ENCODE measurements around the gene NIN. TPM values are rescaled to one million over a fixed set of nuclear protein-coding genes. Genes with fewer than 3 reads are reported as not detected.

NIN gene
- total RNA-seq, 1 donor from 2014 or later: 45.4 TPM

- Histone ChIP-seq H3K79me2 (ENCODE audit: insufficient read depth, low read length) (peaks cover 8% of the 10 kb centered on the region), H3K4me1 (ENCODE audit: insufficient read depth, low read length) (peaks cover 17% of the 10 kb centered on the region), H2AFZ (ENCODE audit: low read depth, low read length) (no peak overlapping the region), H4K20me1 (ENCODE audit: insufficient read depth, low read length) (peaks cover 11% of the 10 kb centered on the region), H3K27me3 (ENCODE audit: insufficient read depth, low read length) (no peaks in the 10 kb centered on the region), H3K27ac (ENCODE audit: low read depth, low read length) (no peak overlapping the region), H3K9ac (ENCODE audit: low read length) (no peak overlapping the region), H3K4me3 (ENCODE audit: insufficient read depth, low read depth, low read length) (no peak overlapping the region), H3K9me3 (ENCODE audit: insufficient read depth, low read depth, low read length) (no peaks in the 10 kb centered on the region), H3K36me3 (ENCODE audit: insufficient read depth, low read length) (no peaks in the 10 kb centered on the region), H3K4me2 (ENCODE audit: low read length) (no peak overlapping the region)
- Mint-ChIP-seq H3K4me3 (ENCODE audit: unreplicated experiment) (no peak overlapping the region), H3K9me3 (ENCODE audit: unreplicated experiment) (no peaks in the 10 kb centered on the region), H3K36me3 (ENCODE audit: low read depth, unreplicated experiment) (peaks cover 12% of the 10 kb centered on the region), H3K4me1 (ENCODE audit: low read depth, unreplicated experiment) (peaks cover 26% of the 10 kb centered on the region), H3K27me3 (ENCODE audit: low read depth, unreplicated experiment) (no peaks in the 10 kb centered on the region), H3K27ac (ENCODE audit: unreplicated experiment) (no peak overlapping the region)
- DNase-seq (ENCODE audit: low read depth) (no peak), FAIRE-seq (no peak)
- no peak for TF ChIP-seq CTCF (IDR thresholded peaks at IDR 0.05; ENCODE audit: insufficient read depth, low read depth, low read length)
- TF ChIP-seq EZH2 (IDR thresholded peaks at IDR 0.05; ENCODE audit: insufficient read depth, low read length): no peak
Measured at GRCh38 chr14:50794068-50794645, 36.8 kb downstream of the NIN start.

- no peaks in the 10 kb centered on the region for H3K9me3 ChIP-seq (ENCODE audit: insufficient read depth, low read depth, low read length)
- H3K4me2 ChIP-seq (ENCODE audit: low read length): no peak overlapping the region
- Mint-ChIP-seq H3K4me3 (ENCODE audit: unreplicated experiment) (no peak overlapping the region), H3K36me3 (ENCODE audit: low read depth, unreplicated experiment) (peaks cover 8% of the 10 kb centered on the region), H3K27ac (ENCODE audit: unreplicated experiment) (no peak overlapping the region), H3K4me1 (ENCODE audit: low read depth, unreplicated experiment) (peaks cover 24% of the 10 kb centered on the region), H3K27me3 (ENCODE audit: low read depth, unreplicated experiment) (no peaks in the 10 kb centered on the region), H3K9me3 (ENCODE audit: unreplicated experiment) (no peaks in the 10 kb centered on the region)
- TF ChIP-seq CTCF (IDR thresholded peaks at IDR 0.05; ENCODE audit: insufficient read depth, low read depth, low read length): no peak
- TF ChIP-seq EZH2 (IDR thresholded peaks at IDR 0.05; ENCODE audit: insufficient read depth, low read length): no peak
- FAIRE-seq: no peak
- no peaks in the 10 kb centered on the region for H3K36me3 ChIP-seq (ENCODE audit: insufficient read depth, low read length)
- no peak overlapping the region for H3K4me3 ChIP-seq (ENCODE audit: insufficient read depth, low read depth, low read length)
- no peak overlapping the region for H3K27ac ChIP-seq (ENCODE audit: low read depth, low read length)
- peaks cover 7% of the 10 kb centered on the region for H3K79me2 ChIP-seq (ENCODE audit: insufficient read depth, low read length)
- no peaks in the 10 kb centered on the region for H3K27me3 ChIP-seq (ENCODE audit: insufficient read depth, low read length)
- DNase-seq (ENCODE audit: low read depth): no peak
- H4K20me1 ChIP-seq (ENCODE audit: insufficient read depth, low read length): peaks cover 11% of the 10 kb centered on the region
- H3K9ac ChIP-seq (ENCODE audit: low read length): no peak overlapping the region
- no peak overlapping the region for H2AFZ ChIP-seq (ENCODE audit: low read depth, low read length)
- peaks cover 17% of the 10 kb centered on the region for H3K4me1 ChIP-seq (ENCODE audit: insufficient read depth, low read length)
Measured at GRCh38 chr14:50792634-50793068, 38.3 kb downstream of the NIN start.

DNA sequence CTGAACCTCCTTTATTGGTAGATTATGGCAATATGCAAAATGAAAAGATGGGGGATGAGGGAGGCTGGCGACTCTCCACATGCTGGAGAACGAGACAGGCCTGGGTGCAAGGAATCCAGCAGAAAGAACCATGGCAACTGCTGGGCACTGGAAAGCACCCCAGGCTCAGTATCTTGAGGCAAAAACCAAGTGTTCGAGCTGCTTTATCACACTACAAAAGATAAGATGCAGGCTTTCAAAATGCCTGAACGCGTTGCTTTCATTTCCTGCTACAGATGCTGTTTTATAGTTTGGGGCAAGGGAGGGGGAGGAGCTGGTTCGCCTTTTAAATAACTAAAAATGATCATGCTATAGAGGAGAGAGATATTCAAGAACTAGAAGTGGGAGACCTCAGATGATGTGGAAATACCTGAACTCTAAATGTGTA is 38.9 kb downstream of the NIN start:
- Mint-ChIP-seq H3K4me3 (ENCODE audit: unreplicated experiment) (no peak overlapping the region), H3K36me3 (ENCODE audit: low read depth, unreplicated experiment) (peaks cover 11% of the 10 kb centered on the region), H3K27ac (ENCODE audit: unreplicated experiment) (no peak overlapping the region), H3K27me3 (ENCODE audit: low read depth, unreplicated experiment) (no peaks in the 10 kb centered on the region), H3K9me3 (ENCODE audit: unreplicated experiment) (no peaks in the 10 kb centered on the region), H3K4me1 (ENCODE audit: low read depth, unreplicated experiment) (peaks cover 19% of the 10 kb centered on the region)
- no peak overlapping the region for H3K4me2 ChIP-seq (ENCODE audit: low read length)
- H3K4me3 ChIP-seq (ENCODE audit: insufficient read depth, low read depth, low read length): no peak overlapping the region
- peaks cover 11% of the 10 kb centered on the region for H4K20me1 ChIP-seq (ENCODE audit: insufficient read depth, low read length)
- H3K9me3 ChIP-seq (ENCODE audit: insufficient read depth, low read depth, low read length): no peaks in the 10 kb centered on the region
- H3K9ac ChIP-seq (ENCODE audit: low read length): no peak overlapping the region
- no peaks in the 10 kb centered on the region for H3K27me3 ChIP-seq (ENCODE audit: insufficient read depth, low read length)
- no peaks in the 10 kb centered on the region for H3K36me3 ChIP-seq (ENCODE audit: insufficient read depth, low read length)
- DNase-seq (ENCODE audit: low read depth) (no peak), FAIRE-seq (no peak)
- peaks cover 11% of the 10 kb centered on the region for H3K4me1 ChIP-seq (ENCODE audit: insufficient read depth, low read length)
- no peak overlapping the region for H2AFZ ChIP-seq (ENCODE audit: low read depth, low read length)
- TF ChIP-seq CTCF (IDR thresholded peaks at IDR 0.05; ENCODE audit: insufficient read depth, low read depth, low read length): no peak
- no peak for TF ChIP-seq EZH2 (IDR thresholded peaks at IDR 0.05; ENCODE audit: insufficient read depth, low read length)
- H3K79me2 ChIP-seq (ENCODE audit: insufficient read depth, low read length): peaks cover 7% of the 10 kb centered on the region
- H3K27ac ChIP-seq (ENCODE audit: low read depth, low read length): no peak overlapping the region

Data from astrocyte (in vitro differentiated cells and primary cell).